ENCODE data around the gene ZFPM1. TPM values are rescaled to one million over a fixed set of nuclear protein-coding genes. Genes with fewer than 3 reads are reported as not detected.

The ZFPM1 gene
- total RNA-seq, 2 donors from 2014 or later: 18.1 to 21.5 TPM

DNA sequence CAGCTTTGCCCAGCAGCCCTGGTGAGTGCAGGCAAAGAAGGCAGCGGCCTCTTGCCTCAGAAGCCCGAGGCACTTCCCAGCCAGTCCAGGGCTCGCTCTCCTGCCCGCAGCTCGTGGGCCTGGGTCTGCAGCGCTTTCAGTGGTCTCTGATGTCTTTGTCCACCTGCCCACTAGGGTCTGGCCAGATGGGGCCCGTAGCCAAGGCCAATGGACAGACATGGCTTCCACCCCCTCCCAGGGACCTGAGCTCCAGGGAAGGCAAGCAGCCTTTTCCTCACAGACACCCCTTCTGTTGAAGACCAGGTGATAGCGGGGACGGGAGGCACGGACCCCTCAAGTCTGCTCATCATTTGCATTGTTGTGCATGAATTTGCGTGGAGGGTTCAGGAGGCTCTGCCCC is 83.4 kb downstream of the ZFPM1 start:
- peaks cover 4% of the 10 kb centered on the region for H3K36me3 Mint-ChIP-seq (ENCODE audit: low read depth)
- Histone ChIP-seq H3K36me3 (ENCODE audit: control insufficient read depth, insufficient read depth, low read length) (no peaks in the 10 kb centered on the region), H3K9ac (ENCODE audit: extremely low read depth, low read length, poor library complexity, severe bottlenecking) (no peak overlapping the region), H3K4me3 (ENCODE audit: low read length) (no peak overlapping the region), H3K27ac (ENCODE audit: low read depth, low read length) (no peak overlapping the region), H3K9me3 (ENCODE audit: control insufficient read depth, low read length) (no peaks in the 10 kb centered on the region), H3K27me3 (ENCODE audit: control insufficient read depth, insufficient read depth, low read length, poor library complexity, severe bottlenecking) (no peaks in the 10 kb centered on the region), H3K4me1 (ENCODE audit: control insufficient read depth, insufficient read depth, low read length) (peaks cover 11% of the 10 kb centered on the region)
- peaks cover 11% of the 10 kb centered on the region for H3K27me3 Mint-ChIP-seq (ENCODE audit: insufficient read depth)
- no peak for DNase-seq
- H3K4me1 Mint-ChIP-seq: peaks cover 2% of the 10 kb centered on the region
- H3K4me3 Mint-ChIP-seq: peak overlapping the region; percentile 58
- TF ChIP-seq, protein P1, sequence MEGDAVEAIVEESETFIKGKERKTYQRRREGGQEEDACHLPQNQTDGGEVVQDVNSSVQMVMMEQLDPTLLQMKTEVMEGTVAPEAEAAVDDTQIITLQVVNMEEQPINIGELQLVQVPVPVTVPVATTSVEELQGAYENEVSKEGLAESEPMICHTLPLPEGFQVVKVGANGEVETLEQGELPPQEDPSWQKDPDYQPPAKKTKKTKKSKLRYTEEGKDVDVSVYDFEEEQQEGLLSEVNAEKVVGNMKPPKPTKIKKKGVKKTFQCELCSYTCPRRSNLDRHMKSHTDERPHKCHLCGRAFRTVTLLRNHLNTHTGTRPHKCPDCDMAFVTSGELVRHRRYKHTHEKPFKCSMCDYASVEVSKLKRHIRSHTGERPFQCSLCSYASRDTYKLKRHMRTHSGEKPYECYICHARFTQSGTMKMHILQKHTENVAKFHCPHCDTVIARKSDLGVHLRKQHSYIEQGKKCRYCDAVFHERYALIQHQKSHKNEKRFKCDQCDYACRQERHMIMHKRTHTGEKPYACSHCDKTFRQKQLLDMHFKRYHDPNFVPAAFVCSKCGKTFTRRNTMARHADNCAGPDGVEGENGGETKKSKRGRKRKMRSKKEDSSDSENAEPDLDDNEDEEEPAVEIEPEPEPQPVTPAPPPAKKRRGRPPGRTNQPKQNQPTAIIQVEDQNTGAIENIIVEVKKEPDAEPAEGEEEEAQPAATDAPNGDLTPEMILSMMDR (conservative IDR thresholded peaks at IDR 0.05): no peak
- H3K9me3 Mint-ChIP-seq: peaks cover 2% of the 10 kb centered on the region
- H3K27ac Mint-ChIP-seq: no peak overlapping the region
- 94 to 95% methylated on average over 9 to 11 of the region's 11 CpGs for WGBS, 2 experiments (ENCODE audit: insufficient coverage in 1 of 2, insufficient read length in 1 of 2)

- Mint-ChIP-seq H3K27me3 (ENCODE audit: insufficient read depth) (peaks cover 11% of the 10 kb centered on the region), H3K4me1 (peaks cover 2% of the 10 kb centered on the region), H3K4me3 (no peak overlapping the region), H3K27ac (no peak overlapping the region), H3K9me3 (peaks cover 6% of the 10 kb centered on the region), H3K36me3 (ENCODE audit: low read depth) (peaks cover 4% of the 10 kb centered on the region)
- Histone ChIP-seq H3K27ac (ENCODE audit: low read depth, low read length) (no peak overlapping the region), H3K36me3 (ENCODE audit: control insufficient read depth, insufficient read depth, low read length) (no peaks in the 10 kb centered on the region), H3K4me3 (ENCODE audit: low read length) (no peak overlapping the region), H3K27me3 (ENCODE audit: control insufficient read depth, insufficient read depth, low read length, poor library complexity, severe bottlenecking) (no peaks in the 10 kb centered on the region), H3K9me3 (ENCODE audit: control insufficient read depth, low read length) (no peaks in the 10 kb centered on the region), H3K4me1 (ENCODE audit: control insufficient read depth, insufficient read depth, low read length) (peaks cover 11% of the 10 kb centered on the region), H3K9ac (ENCODE audit: extremely low read depth, low read length, poor library complexity, severe bottlenecking) (no peak overlapping the region)
- 90 to 91% methylated on average over 14 to 31 of the region's 31 CpGs for WGBS, 2 experiments (ENCODE audit: insufficient coverage in 1 of 2, insufficient read length in 1 of 2)
- TF ChIP-seq, protein P1 (conservative IDR thresholded peaks at IDR 0.05): peak; percentile 45
- no peak for DNase-seq
Observed at GRCh38 chr16:88536971-88537751, 84.1 kb downstream of the ZFPM1 start.

DNA sequence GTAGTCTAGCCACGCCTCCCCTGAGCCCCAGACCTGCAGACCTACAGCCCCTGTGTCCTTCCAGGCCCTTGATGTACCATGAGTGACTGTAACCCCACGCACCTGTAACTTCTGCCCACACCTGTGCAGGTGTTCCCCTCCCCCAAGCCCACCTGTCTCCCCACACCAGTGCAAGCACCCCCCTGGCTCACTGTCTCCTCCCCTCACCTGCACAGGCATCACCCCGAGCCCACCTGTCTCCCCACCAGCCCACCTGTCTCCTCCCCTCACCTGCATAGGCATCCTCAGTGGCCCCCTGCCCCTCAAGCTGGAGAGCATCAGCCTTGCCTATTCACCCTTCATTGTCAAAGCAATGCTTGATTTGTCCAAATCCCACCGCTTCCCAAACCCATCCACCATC is 84.8 kb downstream of the ZFPM1 start:
- H3K4me1 ChIP-seq (ENCODE audit: control insufficient read depth, insufficient read depth, low read length): peaks cover 6% of the 10 kb centered on the region
- Mint-ChIP-seq H3K9me3 (peaks cover 13% of the 10 kb centered on the region), H3K27ac (no peak overlapping the region), H3K27me3 (ENCODE audit: insufficient read depth) (peaks cover 11% of the 10 kb centered on the region), H3K36me3 (ENCODE audit: low read depth) (peaks cover 4% of the 10 kb centered on the region), H3K4me1 (peaks cover 2% of the 10 kb centered on the region), H3K4me3 (no peak overlapping the region)
- TF ChIP-seq, protein P1 (conservative IDR thresholded peaks at IDR 0.05): no peak
- H3K27me3 ChIP-seq (ENCODE audit: control insufficient read depth, insufficient read depth, low read length, poor library complexity, severe bottlenecking): no peaks in the 10 kb centered on the region
- no peak for DNase-seq
- H3K4me3 ChIP-seq (ENCODE audit: low read length): no peak overlapping the region
- no peaks in the 10 kb centered on the region for H3K36me3 ChIP-seq (ENCODE audit: control insufficient read depth, insufficient read depth, low read length)
- no peak overlapping the region for H3K9ac ChIP-seq (ENCODE audit: extremely low read depth, low read length, poor library complexity, severe bottlenecking)
- WGBS, 2 experiments (ENCODE audit: insufficient coverage in 1 of 2, insufficient read length in 1 of 2): 91 to 94% methylated on average over 2 to 4 of the region's 4 CpGs
- H3K27ac ChIP-seq (ENCODE audit: low read depth, low read length): no peak overlapping the region
- peaks cover 4% of the 10 kb centered on the region for H3K9me3 ChIP-seq (ENCODE audit: control insufficient read depth, low read length)
